Germinal center (tissue), 1 donor: Measurements from ENCODE around the gene NRL.

Source experiments
- DNase-seq: peaks from one replicate; pipeline ENCODE4 v3.0.0; 2012; ENCODE audit warnings: mixed read lengths, low spot score

NRL gene

DNA sequence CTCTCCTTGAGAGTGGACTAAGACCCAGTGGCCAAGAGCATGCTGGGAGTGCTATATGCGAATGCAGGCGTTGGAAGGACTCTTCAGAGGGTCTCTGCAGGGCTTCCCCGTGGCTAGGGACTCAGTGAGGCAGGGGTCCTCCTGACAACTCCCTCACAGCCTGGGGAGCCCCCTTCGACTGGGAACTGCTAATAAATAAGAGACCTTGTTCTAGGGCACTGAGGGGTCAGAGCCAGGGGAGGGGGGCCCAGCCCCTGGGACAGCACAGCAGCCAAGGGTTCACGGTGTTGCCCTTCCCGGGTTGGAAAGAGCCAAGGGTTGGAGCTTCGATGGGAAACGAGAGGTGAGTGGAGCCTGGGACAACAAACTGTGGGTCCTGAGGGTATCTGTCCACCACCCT is 49.3 kb downstream of the NRL start:
- DNase-seq = no peak

DNA sequence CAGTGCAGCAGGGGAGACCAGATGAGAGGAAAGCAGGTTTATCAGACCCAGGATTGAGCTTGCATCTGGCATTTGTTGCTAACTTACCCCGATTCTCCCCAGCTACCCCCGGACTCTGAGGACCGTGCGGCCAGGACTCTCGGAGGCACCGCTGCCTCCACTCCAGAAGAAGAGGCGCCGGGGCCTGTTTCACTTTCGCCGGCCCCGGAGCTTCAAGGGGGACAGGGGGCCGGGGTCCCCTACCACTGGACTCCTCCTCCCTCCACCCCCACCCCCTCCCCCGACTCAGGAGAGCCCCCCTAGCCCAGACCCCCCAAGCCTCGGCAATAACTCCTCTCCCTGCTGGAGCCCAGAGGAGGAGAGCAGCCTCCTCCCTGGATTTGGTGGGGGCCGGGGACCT is 49.9 kb downstream of the NRL start:
- DNase-seq = no peak

DNA sequence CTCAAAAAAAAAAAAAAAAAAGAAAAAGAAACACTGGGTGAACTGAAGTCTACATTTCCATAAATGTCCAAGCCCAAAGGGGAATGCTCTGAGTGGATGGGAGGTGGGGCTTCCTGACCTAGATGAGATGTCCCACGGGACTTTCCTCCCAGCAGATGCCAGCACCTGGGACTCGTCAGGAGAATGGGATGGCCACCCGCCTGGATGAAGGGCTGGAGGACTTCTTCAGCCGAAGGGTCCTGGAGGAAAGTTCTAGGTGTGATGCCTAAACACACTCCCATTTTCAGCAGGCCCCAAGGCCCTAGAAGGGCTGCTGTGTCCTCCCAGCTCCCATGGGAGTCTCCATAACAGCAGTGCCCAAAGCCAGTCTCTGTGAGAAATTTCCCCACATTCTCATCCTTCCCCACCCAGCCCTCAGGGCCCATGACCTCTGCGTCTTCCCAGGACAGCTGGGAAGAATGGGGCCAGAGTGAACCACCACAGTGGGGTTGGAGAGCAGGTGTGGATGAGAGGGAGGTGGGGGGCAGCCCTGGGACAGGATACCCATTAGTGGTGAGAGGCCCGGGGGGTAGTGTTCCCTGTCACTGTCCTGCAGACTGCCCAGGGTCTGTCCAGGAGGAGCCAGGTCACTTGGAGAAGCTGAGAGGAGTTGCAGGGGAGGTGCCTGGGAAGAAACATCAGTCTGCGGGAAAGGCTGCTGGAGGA is 50.5 kb downstream of the NRL start:
- no peak for DNase-seq

DNA sequence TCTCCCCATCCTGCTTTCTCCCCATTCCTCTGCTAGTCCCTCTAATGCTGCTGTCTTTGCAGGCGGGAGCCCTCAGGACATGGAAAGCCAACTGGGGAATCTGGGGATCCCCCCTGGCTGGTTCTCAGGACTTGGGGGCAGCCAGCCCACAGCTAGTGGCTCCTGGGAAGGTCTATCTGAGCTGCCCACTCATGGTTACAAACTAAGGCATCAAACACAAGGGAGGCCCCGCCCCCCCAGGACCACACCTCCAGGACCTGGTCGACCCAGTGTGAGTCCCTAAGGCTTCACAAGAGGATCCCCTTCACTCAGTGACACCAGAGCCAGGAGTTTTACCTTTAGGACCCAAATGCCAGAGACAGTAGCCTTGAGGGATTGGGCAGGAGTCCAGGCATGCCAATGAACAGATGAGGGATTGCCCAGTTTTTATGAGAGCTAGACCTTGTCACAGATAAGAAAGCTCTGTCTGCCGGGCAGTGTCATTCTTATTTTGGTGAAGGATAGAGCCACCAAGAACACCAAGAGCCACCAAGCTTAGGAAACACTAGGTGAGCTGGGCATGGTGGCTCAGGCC is 51.4 kb downstream of the NRL start:
- DNase-seq = no peak

DNA sequence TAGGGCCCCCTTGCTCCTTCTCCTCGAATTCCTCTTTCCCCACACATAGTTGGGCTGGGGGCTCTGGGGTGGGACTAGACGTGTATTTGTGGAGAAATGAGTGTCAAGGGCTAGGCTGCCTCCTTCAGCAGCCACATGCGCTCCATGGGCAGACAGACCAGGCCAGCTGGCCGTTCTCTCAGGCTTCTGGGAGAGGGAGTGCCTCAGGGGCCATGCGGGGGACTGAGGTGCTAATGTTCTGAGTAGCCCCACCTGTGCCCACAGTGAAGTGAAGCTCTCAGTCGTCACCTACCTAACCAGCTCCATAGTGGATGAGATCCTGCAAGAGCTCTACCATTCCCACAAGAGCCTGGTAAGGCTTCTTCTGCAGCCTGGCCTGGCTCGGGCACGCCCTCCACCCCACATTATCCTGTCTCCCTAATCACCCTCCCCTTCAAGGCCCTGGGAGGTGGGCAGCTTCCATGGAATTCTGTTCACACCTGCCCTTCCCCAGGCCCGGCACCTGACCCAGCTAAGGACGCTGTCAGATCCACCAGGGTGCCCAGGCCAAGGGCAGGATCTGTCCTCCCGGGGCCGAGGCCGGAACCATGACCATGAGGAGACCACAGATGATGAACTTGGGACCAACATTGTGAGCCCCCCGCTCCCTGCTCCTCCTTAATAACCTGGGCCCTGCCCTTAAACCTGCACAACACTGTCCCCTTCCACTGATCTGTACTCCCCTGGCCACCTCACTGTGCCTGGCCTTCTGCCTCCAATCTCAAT is 52.4 kb downstream of the NRL start:
- DNase-seq = no peak

DNA sequence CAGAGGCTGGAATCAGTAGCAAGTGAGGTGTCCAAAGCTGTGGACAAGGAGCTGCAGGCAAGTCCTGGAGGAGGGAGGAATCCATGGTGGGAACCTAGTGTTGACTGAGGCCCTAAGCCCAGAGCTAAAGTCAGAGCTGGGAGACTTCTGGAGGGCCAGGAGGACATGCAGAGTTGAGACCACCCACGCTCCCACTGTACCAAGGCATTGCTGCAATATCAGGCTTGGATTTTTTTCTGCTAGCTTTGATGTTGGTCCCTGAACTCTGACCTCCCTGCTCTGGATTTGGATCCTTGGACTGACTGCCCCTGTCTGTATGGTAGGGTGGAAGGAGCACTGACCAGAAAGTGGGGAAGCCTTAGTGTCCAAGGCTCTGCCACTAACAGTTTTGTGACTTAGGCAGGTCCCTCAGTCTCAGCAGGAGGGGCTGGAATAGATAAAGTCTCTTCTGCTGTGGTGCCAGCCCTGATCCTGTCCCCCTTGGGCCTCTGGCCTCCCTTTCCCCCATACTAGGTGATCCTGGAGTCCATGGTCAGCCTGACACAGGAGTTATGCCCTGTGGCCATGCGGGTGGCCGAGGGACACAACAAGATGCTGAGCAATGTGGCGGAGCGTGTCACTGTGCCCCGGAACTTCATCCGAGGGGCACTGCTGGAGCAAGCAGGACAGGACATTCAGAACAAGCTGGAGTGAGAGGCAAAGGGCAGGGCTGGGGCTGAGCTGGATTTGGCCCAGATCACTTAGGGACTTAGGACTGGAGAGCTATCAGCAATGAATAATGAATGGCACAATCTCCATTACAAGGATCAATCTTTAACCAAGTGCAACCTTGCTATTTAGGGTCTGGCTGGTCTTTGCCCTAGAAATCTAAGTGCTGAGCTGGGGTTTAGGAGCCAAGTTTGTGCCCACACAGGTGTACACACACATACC is 53.5 kb downstream of the NRL start:
- no peak for DNase-seq

DNA sequence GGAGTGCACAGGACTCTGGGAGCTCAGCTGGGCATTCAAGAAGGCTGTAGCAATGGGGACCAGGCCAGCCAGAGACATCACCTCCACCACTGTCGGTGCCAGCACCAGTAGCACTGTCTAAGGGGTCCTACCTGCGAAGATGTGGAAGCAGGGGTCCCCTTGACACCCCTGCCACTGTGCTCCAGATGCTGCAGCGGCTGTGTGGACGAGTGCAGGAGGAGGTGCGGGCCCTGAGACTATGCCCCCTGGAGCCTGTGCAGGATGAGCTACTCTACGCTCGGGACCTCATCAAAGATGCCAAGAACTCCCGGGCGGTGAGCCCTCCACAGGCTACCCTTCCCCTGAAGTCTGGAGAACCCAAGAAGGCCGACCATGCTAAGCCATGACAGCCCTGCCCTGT is 54.3 kb downstream of the NRL start:
- DNase-seq = no peak

DNA sequence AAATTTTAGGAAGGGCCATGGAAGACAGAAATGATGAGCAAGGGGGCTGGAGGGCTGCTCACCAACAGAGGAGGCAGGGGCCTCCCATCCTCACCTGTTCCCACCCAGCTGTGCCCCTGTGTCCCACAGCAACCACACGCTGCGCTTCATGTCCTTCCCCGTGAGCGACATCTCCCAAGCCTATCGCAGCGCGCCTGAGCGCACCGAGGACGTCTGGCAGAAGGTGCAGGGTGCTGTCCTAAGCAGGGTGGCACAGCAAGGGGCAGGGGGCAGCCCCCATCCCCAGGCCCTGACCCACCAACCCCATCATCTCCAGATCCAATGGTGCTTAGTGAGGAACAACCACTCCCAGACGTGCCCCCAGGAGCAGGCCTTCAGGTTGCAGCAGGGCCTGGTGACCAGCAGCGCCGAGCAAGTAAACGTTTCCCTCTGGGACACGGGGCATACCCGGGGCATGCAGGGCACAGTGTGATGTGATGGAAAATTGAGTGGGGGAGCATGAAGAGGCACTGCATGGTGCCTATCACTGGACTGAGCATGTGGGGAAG is 54.8 kb downstream of the NRL start:
- DNase-seq = no peak

DNA sequence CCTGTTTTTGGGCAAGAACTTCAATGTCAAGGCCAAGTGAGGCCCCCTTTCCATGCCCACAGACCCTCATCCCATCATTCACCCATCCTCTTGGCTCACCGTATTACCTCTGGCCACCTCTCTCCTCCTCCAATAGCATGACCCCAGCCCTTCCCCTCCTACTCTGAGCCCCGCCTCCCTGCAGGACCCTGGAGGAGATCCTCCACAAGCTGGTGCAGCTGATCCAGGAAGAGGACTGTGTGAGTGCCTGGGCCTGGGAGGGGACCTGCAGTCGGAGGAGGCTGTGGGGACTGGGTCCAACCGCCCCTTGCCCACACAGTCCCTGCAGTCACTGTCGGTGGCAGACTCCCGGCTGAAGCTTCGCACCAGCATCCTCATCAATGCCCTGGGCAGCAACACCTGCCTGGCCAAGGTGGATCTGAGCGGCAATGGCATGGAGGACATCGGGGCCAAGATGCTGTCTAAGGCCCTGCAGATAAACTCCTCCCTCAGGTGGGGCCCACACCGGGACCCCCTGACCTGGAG is 55.7 kb downstream of the NRL start:
- no peak for DNase-seq

DNA sequence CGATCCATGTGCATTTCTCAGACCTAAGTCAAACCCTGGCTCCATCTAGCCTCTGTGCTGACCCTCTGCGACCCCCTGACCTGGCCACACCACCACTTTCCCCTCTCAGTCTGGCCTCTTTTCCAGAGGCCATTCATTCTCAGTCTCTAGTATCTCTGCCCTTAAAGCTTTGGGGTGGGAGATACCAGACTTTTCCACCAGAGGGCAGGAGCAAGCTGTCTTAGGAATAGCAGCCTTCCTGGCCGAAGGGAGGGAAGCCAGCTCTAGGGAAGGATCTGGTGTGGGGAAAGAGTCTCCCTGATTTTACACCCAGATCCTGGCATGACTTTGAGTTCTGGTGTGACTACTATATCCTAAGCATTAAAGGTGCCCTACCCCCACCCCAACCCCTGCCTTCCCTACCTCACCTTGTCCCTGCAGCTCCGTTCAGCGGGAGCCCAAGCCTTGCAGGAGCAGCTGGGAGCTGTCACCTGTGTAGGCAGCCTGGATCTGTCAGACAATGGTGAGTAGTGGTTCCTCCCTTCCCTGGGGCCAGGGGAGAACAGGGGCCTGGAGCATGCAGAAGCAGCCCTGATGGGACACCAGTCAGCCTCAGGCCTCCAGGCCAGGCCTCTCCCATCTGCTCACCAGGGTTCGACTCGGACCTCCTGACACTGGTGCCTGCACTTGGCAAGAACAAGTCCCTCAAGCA is 56.3 kb downstream of the NRL start:
- DNase-seq = peak; percentile 72

DNA sequence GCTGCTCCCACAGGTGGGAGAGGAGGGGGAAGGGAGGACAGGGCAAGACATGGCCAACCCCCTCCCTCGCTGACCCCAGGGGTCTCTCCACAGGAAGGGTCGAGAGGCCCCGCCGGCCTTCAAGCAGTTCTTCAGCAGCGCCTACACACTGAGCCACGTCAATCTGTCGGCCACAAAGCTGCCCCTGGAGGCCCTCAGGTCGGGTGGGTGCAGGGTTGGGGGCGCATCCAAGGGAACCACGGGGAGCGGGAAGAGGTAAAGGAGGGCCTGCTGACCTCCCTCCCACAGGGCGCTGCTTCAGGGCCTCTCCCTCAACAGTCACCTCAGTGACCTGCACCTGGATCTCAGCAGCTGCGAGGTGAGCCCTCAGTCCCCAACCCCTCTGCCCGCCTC is 56.9 kb downstream of the NRL start:
- DNase-seq = no peak

DNA sequence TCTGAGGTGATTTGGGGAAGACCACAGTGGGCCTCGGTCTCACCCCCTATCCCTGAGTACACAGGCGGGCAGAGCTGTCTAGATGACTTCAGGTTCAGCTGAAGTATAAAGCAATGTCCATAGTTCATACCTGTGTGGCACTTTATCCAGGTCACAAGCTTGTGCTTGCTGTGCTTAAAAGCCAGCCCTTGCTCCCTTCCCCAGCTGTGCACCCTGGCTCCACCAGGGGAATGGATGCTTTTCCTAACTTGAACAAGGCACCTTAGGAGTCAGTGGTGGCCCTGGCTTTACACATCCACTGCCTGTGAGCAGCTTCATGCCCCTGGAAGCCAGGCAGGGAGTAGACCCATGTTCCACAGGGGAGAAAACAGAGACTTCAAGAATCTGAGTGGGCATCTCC is 57.5 kb downstream of the NRL start:
- DNase-seq = no peak

DNA sequence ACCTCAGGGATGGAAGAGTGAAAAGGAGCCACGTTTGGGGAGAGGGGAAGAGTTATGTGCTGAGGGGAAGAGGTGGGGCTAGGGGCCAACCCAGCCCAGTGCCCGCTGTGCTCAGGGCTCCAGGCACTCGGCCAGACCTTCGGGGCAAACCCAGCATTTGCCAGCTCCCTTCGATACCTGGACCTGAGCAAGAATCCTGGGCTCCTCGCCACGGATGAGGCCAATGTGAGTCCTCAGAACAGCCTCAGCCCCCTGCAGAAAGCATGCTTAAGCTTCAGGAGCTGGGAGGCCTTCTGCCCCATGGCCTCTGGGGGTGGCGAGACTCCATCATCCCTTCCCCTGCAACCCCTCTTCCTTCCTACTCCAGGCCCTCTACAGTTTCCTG is 58.0 kb downstream of the NRL start:
- DNase-seq = no peak

DNA sequence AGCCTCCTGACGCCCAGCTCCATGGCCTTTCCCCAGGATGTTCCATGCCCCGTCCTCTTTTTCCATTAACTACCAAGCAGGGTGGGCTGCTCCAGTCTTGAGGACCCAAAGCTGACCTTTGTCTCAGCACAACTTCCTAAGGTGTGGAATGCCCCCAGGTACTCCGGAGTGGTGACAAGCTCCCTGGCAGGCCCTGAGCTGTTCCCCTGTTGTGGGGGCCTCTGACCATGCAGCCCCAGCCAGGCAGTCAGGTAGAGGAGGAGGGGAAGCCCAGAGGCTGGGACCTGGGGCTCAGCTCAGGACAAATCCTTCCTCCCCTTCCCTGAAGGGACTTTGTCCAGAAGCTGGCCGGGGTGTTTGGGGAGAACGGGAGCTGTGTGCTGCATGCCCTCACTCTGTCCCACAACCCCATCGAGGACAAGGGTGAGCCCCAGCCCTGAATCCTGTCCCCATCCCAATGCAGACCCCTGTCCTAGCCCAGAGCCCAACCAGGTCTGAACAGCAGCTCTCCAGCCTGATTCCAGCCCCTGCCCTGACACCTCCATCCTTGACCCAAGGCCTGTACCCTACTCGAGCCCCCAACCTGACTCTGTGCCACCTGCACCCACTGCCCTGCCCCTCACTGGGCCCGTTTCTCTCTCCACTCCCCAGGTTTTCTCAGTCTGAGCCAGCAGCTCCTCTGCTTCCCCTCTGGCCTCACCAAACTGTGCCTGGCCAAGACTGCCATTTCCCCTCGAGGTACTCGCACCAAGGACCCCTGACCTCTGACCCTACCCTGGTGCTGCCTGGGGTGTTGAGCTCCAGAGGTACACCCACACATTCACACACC is 58.6 kb downstream of the NRL start:
- no peak for DNase-seq

DNA sequence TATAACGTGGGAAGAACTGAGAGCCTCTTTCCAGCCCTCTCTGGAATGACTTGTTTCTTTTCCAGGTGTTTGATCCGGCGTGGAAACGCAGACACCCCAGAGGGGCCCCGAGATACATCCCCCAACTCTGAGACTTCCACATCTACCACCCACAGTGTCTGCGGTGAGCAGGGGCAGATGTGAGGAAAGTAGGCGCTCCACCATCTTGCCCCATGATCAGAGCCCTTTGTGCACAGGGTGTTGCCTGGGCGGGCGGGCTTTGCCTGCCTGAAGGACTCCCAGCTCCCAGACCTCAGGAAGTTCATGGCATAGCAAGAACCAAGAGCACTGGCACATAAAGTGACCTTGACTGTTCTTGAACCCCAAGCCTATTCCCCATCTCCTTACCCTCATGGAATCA is 60.1 kb downstream of the NRL start:
- DNase-seq = no peak

DNA sequence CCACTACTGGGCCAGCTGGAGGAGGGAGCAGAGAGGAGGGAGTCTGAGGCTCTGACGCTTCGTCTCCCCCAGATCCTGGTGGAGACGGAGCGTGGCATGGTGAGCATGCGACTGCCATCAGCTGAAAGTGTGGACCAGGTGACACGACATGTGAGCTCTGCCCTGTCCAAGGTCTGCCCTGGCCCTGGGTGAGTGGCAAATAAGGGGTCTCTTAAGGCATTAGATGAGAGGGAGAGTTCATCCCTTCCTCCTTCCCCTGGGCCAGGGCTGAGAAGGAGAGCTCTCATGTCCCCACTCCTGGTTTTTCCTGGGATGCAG is 60.5 kb downstream of the NRL start:
- no peak for DNase-seq

DNA sequence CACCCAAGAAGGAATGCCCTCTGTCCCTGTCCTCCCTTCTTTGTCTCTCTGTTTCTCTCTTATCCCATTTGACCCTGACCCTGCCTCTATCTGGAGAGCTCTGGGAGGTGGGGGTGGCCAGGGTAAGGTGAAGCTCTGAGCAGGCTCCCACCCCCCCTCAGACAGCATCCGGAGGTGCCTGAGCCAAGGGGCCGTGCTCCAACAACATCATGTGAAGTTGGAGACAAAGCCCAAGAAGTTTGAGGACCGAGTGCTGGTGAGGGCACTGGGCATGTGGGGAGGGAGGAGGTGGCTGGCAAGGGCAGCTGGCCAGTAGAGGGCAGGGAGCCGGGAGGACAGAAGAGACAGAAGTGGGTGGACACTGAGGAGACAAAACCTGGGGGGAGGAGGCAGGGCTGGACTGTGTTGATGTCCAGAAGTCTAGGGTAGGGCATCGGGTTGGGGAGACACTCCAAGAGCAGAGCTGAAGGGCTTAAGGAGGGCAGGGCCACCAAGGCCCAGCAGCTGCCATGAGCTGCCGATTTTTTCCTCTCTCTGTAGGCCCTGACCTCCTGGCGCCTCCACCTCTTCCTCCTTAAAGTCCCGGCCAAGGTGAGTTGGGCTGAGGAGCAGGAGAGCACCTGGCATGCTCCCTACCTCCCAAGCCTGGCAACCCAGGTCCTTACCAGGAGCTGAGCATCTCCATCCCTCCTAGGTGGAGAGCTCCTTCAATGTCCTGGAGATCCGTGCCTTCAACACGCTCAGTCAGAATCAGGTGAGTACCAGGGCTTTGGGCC is 61.0 kb downstream of the NRL start:
- DNase-seq = no peak

DNA sequence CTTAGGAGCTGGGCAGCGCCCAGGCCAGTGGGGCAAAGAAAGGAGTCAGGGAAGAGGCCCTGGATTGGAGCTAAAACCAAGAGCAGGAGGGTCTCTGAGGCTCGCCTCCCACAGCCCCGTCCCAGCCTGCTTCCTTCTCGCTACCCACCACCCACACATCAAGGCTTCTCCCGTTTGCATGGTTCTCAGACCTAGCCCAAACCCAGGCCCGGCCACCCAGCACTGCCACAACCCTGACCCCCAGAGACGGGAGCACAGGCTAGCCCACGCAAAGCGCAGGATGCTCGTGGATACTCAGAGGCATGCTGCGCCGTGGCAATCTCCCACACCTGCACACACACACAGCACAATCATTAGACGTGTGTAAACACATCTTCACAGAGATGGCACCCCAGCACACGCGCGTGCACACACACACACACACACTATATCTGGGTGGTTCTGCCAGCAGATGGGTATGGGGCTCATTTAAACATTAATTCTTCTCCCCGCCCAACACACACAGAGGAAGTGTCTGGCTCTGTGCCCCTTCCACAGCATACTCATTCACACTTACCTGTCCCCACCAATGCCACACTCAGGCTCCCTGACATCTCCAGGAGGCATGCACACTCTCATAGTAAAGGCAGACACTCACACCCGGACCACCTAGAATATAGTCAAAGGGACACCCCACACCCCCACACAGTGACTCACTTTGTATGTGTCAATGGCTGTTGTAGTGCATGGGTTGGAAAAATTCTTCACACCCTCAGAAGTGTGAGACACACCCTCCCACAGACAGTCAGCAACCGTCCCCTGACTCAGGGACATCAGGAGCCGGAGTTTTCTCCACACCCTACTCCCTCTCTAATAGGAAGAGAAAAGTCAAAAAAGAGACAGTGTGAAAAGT is 61.8 kb downstream of the NRL start:
- no peak for DNase-seq
